Naive thymus-derived CD4-positive, alpha-beta T cell (primary cell): ENCODE measurements around the gene TNK2. TPM values are rescaled to one million over a fixed set of nuclear protein-coding genes. Genes with fewer than 3 reads are reported as not detected.
"Not testable (repeated sequence)": the region's sequence is repeated elsewhere in the genome, so short reads cannot be mapped to it uniquely, and the experiment has no call there.

Experiments used
- ATAC-seq: fragments of 150-1000 bp; cut with Tn5 transposase; 2 replicates; pipeline ENCODE4 v1.10.0; 2021; ENCODE audit warnings: mild to moderate bottlenecking, moderate library complexity
- CTCF ChIA-PET: fragments of 350-600 bp; sonication (Branson Sonifier 250); formaldehyde crosslinking; loops from one replicate; lab custom pipeline; 2021; ENCODE audit warnings: antibody characterized with exemption; lab: Charles Lee
- POLR2A ChIA-PET: fragments of 350-600 bp; sonication (Branson Sonifier 250); formaldehyde crosslinking; loops from one replicate; lab custom pipeline; 2021; ENCODE audit warnings: antibody characterized with exemption, inconsistent platforms; lab: Charles Lee
- DNase-seq, 9 donors: peaks; one replicate each; pipeline versions ENCODE4 v3.0.0 to v3.0.0-alpha.2; 2020 to 2022; ENCODE audit warnings: mixed read lengths in 1 of 9
- H3K27ac ChIP-seq: one replicate; pipeline ENCODE4 v1.7.0; 2013; ENCODE audit warnings: mild to moderate bottlenecking, low read depth, low read length, moderate library complexity
- H3K27me3 ChIP-seq, 2 donors: one replicate each; pipeline ENCODE4 v1.7.0; 2013; ENCODE audit warnings: low read length in 2 of 2, mild to moderate bottlenecking in 2 of 2, moderate library complexity in 2 of 2; ENCODE audit not compliant: control insufficient read depth in 2 of 2, insufficient read depth in 2 of 2
- H3K36me3 ChIP-seq, 3 experiments: 1 replicate in 2 of 3; 2 replicates in 1 of 3; pipeline ENCODE4 v1.7.0; 2013; ENCODE audit warnings: low read length in 3 of 3, mild to moderate bottlenecking in 3 of 3, moderate library complexity in 1 of 3; ENCODE audit not compliant: insufficient read depth in 3 of 3, control insufficient read depth in 2 of 3
- H3K4me1 ChIP-seq, 2 donors: one replicate each; pipeline ENCODE4 v1.7.0; 2013; ENCODE audit warnings: low read length in 2 of 2, mild to moderate bottlenecking in 2 of 2, moderate library complexity in 1 of 2; ENCODE audit not compliant: control insufficient read depth in 2 of 2, insufficient read depth in 2 of 2
- H3K4me3 ChIP-seq: 2 replicates; pipeline ENCODE4 v1.7.0; 2013; ENCODE audit warnings: mild to moderate bottlenecking, low read length
- H3K9me3 ChIP-seq, 3 experiments: 1 replicate in 2 of 3; 2 replicates in 1 of 3; pipeline ENCODE4 v1.7.0; 2013; ENCODE audit warnings: low read length in 3 of 3; ENCODE audit not compliant: control insufficient read depth in 2 of 3
- H3K27ac Mint-ChIP-seq, 9 donors: one replicate each; pipeline ENCODE4 v1.8.0; 2020 to 2022; ENCODE audit warnings: mixed read lengths in 9 of 9, mild to moderate bottlenecking in 8 of 9, moderate library complexity in 5 of 9, inconsistent platforms in 2 of 9
- H3K27me3 Mint-ChIP-seq, 5 donors: one replicate each; pipeline ENCODE4 v1.8.0; 2021 to 2022; ENCODE audit warnings: mixed read lengths in 5 of 5, mild to moderate bottlenecking in 1 of 5
- H3K36me3 Mint-ChIP-seq, 5 donors: one replicate each; pipeline ENCODE4 v1.8.0; 2020 to 2022; ENCODE audit warnings: mixed read lengths in 5 of 5, mild to moderate bottlenecking in 3 of 5, inconsistent platforms in 1 of 5
- H3K4me1 Mint-ChIP-seq, 7 donors: one replicate each; pipeline ENCODE4 v1.8.0; 2020 to 2022; ENCODE audit warnings: mixed read lengths in 7 of 7, mild to moderate bottlenecking in 3 of 7, inconsistent platforms in 1 of 7
- H3K4me3 Mint-ChIP-seq, 10 donors: one replicate each; pipeline ENCODE4 v1.8.0; 2020 to 2022; ENCODE audit warnings: mild to moderate bottlenecking in 10 of 10, mixed read lengths in 10 of 10, moderate library complexity in 6 of 10, inconsistent platforms in 2 of 10
- H3K9me3 Mint-ChIP-seq, 11 donors: one replicate each; pipeline ENCODE4 v1.8.0; 2020 to 2022; ENCODE audit warnings: mixed read lengths in 11 of 11, mild to moderate bottlenecking in 4 of 11, inconsistent platforms in 1 of 11, moderate library complexity in 1 of 11
- intact Hi-C, 2 donors: fragments of 100-400 bp; cut with micrococcal nuclease; formaldehyde crosslinking; loops; one replicate each; pipeline ENCODE4 v1.15.1; 2023
- polyA plus RNA-seq, 2 donors: library from polyadenylated mRNA; unstranded; fragments of 300-500 nt; fragmentation: Illumina TruSeq; gene quantifications; one replicate each; pipeline ENCODE4 v1.2.3, GENCODE V29; 2021
- total RNA-seq, 6 experiments: library from RNA in 5 of 6; stranded (reverse) in 5 of 6; gene quantifications; 1 replicate in 5 of 6; 2 replicates in 1 of 6; pipeline ENCODE4 v1.2.3 and lab custom pipeline; 2021 to 2026

TNK2 gene
- total and polyA plus RNA-seq, 7 experiments from 2014 or later: 2.0 to 196 (median 184) TPM

DNA sequence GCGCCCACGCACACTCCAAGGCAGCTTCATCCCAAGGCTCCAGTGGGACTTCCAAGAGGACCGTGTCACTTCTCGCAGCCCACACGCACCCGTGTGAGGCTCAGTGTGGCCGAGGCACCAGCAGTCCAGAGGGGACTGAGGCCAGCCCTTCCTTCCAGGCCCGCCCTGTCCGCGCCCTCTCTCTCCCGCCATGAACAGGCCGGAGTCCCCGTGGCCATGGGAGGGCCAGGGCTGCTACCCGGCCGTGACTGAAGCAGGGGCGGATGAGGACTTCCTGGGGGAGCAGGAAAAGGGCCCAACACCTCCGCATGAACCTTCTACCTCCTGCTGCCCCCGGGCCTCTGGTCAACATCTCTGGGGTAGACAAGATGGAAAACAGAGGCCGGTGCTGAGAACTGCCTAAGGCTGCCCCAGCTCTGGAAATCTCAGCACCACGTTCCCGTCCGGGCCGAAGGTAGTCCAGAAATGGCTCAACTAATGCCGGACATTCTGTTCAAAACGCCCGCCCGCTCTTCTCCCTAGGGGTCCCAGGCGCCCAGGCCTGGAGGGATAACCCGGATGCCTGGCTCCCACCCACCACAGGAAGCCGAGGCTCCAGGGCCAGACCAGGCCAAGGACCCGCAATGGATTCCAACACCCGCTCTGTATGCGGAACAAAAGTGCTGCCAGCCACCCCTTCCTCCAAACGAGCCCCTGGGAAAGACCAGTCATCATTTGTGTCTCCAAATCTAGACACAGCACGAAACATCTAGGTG, 32.7 kb downstream of the TNK2 start:
- POLR2A ChIA-PET: no interaction called here
- DNase-seq (no peak), ATAC-seq (no peak)
- H3K4me1 Mint-ChIP-seq: peaks cover 0 to 9% (median 0%) of the 10 kb centered on the region in 7 donors
- H3K4me1 ChIP-seq: no peaks in the 10 kb centered on the region
- H3K27ac ChIP-seq: no peak overlapping the region
- H3K4me3 ChIP-seq: no peak overlapping the region
- H3K4me3 Mint-ChIP-seq: no peak overlapping the region
- CTCF ChIA-PET: interaction anchor here (1.3 kb wide), 1 partner anchor 16 kb away, joined by 6 read pairs; no protein-coding TSS in a partner anchor
- peak overlapping the region in 1 of 9 donors; percentile 53 for H3K27ac Mint-ChIP-seq
- H3K27me3 ChIP-seq: no peaks in the 10 kb centered on the region
- no peaks in the 10 kb centered on the region for H3K9me3 ChIP-seq
- H3K9me3 Mint-ChIP-seq: no peaks in the 10 kb centered on the region
- H3K36me3 Mint-ChIP-seq: peaks cover 0 to 9% (median 0%) of the 10 kb centered on the region in 5 donors
- intact Hi-C loops: no loop called here
- H3K27me3 Mint-ChIP-seq: no peaks in the 10 kb centered on the region
- peaks cover 0 to 87% (median 21%) of the 10 kb centered on the region in 3 experiments for H3K36me3 ChIP-seq

DNA sequence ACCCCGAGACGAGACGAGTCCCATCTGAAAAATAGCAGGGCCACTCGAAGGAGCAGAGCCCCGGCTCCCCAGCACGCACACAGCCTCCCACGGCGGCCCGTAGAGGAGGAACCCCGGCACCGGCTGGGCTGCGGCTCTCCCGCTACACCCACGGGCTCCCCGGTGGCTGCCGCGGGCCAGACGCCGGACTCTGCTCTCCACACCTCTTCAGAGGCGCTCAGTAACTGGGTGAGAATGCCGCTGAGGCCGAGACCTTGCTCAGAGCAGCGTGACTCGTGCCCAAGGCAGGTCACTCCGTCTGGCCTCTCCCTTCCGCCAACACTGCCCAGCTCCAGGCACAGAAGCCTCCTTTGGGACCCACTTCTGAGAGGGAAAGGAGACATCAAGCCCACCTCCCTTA, 34.4 kb downstream of the TNK2 start:
- peaks cover 0 to 90% (median 17%) of the 10 kb centered on the region in 3 experiments for H3K36me3 ChIP-seq
- Mint-ChIP-seq H3K4me1 (peaks cover 0 to 5% (median 0%) of the 10 kb centered on the region in 7 donors), H3K4me3 (no peak overlapping the region), H3K27me3 (no peaks in the 10 kb centered on the region), H3K27ac (no peak overlapping the region), H3K9me3 (no peaks in the 10 kb centered on the region), H3K36me3 (peaks cover 0 to 7% (median 4%) of the 10 kb centered on the region in 5 donors)
- no peak overlapping the region for H3K4me3 ChIP-seq
- H3K27ac ChIP-seq: no peak overlapping the region
- intact Hi-C loops: no loop called here
- POLR2A ChIA-PET: no interaction called here
- no peaks in the 10 kb centered on the region for H3K27me3 ChIP-seq
- no peak for ATAC-seq
- DNase-seq: no peak
- no peaks in the 10 kb centered on the region for H3K9me3 ChIP-seq
- CTCF ChIA-PET: no interaction called here
- H3K4me1 ChIP-seq: no peaks in the 10 kb centered on the region

- Mint-ChIP-seq H3K36me3 (peaks cover 0 to 7% (median 4%) of the 10 kb centered on the region in 5 donors), H3K9me3 (no peaks in the 10 kb centered on the region), H3K27ac (no peak overlapping the region), H3K4me3 (no peak overlapping the region), H3K27me3 (no peaks in the 10 kb centered on the region), H3K4me1 (peaks cover 0 to 5% (median 0%) of the 10 kb centered on the region in 7 donors)
- no peak for DNase-seq
- Histone ChIP-seq H3K36me3 (peaks cover 0 to 90% (median 12%) of the 10 kb centered on the region in 3 experiments), H3K27ac (no peak overlapping the region), H3K27me3 (no peaks in the 10 kb centered on the region), H3K4me3 (no peak overlapping the region), H3K4me1 (no peaks in the 10 kb centered on the region), H3K9me3 (no peaks in the 10 kb centered on the region)
- intact Hi-C loops: no loop called here
- CTCF ChIA-PET: no interaction called here
- POLR2A ChIA-PET: no interaction called here
- no peak for ATAC-seq
Measured at GRCh38 chr3:195873281-195873887, 35.0 kb downstream of the TNK2 start.

- Histone ChIP-seq H3K27me3 (no peaks in the 10 kb centered on the region), H3K9me3 (no peaks in the 10 kb centered on the region), H3K4me1 (no peaks in the 10 kb centered on the region), H3K36me3 (peaks cover 0 to 90% (median 7%) of the 10 kb centered on the region in 3 experiments), H3K4me3 (no peak overlapping the region), H3K27ac (no peak overlapping the region)
- Mint-ChIP-seq H3K27me3 (no peaks in the 10 kb centered on the region), H3K27ac (no peak overlapping the region), H3K36me3 (peaks cover 0 to 7% (median 4%) of the 10 kb centered on the region in 5 donors), H3K9me3 (no peaks in the 10 kb centered on the region), H3K4me1 (peaks cover 0 to 5% (median 0%) of the 10 kb centered on the region in 7 donors), H3K4me3 (no peak overlapping the region)
- ChIA-PET CTCF (interaction anchor here (1.1 kb wide), 1 partner anchor 22 kb away, joined by 3 read pairs; no protein-coding TSS in a partner anchor), POLR2A (no interaction called here)
- DNase-seq (no peak), ATAC-seq (no peak)
- intact Hi-C loops: no loop called here
Measured at GRCh38 chr3:195872800-195873199, 35.6 kb downstream of the TNK2 start.

- Histone ChIP-seq H3K9me3 (no peaks in the 10 kb centered on the region), H3K27me3 (no peaks in the 10 kb centered on the region), H3K27ac (no peak overlapping the region), H3K4me3 (no peak overlapping the region), H3K4me1 (no peaks in the 10 kb centered on the region), H3K36me3 (peaks cover 0 to 88% (median 3%) of the 10 kb centered on the region in 3 experiments)
- CTCF ChIA-PET: interaction anchor here (1.1 kb wide), 1 partner anchor 22 kb away, joined by 3 read pairs; no protein-coding TSS in a partner anchor
- Mint-ChIP-seq H3K27me3 (no peaks in the 10 kb centered on the region), H3K4me1 (peaks cover 0 to 4% (median 0%) of the 10 kb centered on the region in 7 donors), H3K27ac (no peak overlapping the region), H3K36me3 (peaks cover 0 to 7% (median 4%) of the 10 kb centered on the region in 5 donors), H3K4me3 (no peak overlapping the region), H3K9me3 (no peaks in the 10 kb centered on the region)
- no peak for DNase-seq
- POLR2A ChIA-PET: no interaction called here
- no peak for ATAC-seq
- intact Hi-C loops: no loop called here
Measured at GRCh38 chr3:195872097-195872496, 36.3 kb downstream of the TNK2 start.

DNA sequence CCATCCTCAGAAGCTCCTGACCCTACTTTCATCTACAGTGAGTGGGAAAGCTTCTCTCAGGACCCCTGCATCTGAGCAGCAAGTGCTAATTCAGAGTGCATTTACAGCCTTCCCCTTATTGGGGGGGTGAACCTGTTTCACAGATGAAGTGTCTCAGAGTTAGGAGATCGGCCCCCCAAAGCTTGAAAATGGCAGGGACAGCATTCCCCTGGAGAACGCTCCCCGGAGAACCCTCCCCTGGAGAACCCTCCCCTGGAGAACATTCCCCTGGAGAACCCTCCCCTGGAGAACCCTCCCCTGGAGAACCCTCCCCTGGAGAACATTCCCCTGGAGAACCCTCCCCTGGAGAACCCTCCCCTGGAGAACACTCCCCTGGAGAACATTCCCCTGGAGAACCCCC, 36.7 kb downstream of the TNK2 start:
- ATAC-seq, intact Hi-C loops, H3K4me1 Mint-ChIP-seq, H3K27ac Mint-ChIP-seq, H3K27ac ChIP-seq, POLR2A ChIA-PET, H3K4me3 ChIP-seq, DNase-seq, H3K36me3 Mint-ChIP-seq, H3K4me3 Mint-ChIP-seq, H3K4me1 ChIP-seq, H3K27me3 Mint-ChIP-seq, H3K9me3 ChIP-seq, H3K9me3 Mint-ChIP-seq, H3K27me3 ChIP-seq: not testable (repeated sequence)
- peaks cover 0 to 88% (median 0%) of the 10 kb centered on the region in 3 experiments for H3K36me3 ChIP-seq
- CTCF ChIA-PET: interaction anchor here (1.1 kb wide), 1 partner anchor 23 kb away, joined by 3 read pairs; no protein-coding TSS in a partner anchor
